ENCODE results near the gene RGS17. TPM values are rescaled to one million over a fixed set of nuclear protein-coding genes. Genes with fewer than 3 reads are reported as not detected.

RGS17 gene
- total RNA-seq, 4 donors from 2014 or later: 2.4 to 6.2 (median 3.5) TPM

GRCh38 chr6:153032255-153032882 lies 98.7 kb downstream of the RGS17 start:
- no peak for TF ChIP-seq CTCF (IDR thresholded peaks at IDR 0.05; ENCODE audit: low read depth)

- no peak for TF ChIP-seq CTCF (IDR thresholded peaks at IDR 0.05; ENCODE audit: low read depth)
These were observed 99.6 kb downstream of the RGS17 start for GRCh38 chr6:153031335-153031955.

GRCh38 chr6:153028963-153029362 lies 102.1 kb downstream of the RGS17 start:
- no peak for TF ChIP-seq CTCF (IDR thresholded peaks at IDR 0.05; ENCODE audit: low read depth)

GRCh38 chr6:153028286-153028685 lies 102.8 kb downstream of the RGS17 start:
- TF ChIP-seq CTCF (IDR thresholded peaks at IDR 0.05; ENCODE audit: low read depth): no peak

GRCh38 chr6:153027480-153027879 lies 103.6 kb downstream of the RGS17 start:
- no peak for TF ChIP-seq CTCF (IDR thresholded peaks at IDR 0.05; ENCODE audit: low read depth)

GRCh38 chr6:153024709-153025017 lies 106.4 kb downstream of the RGS17 start:
- no peak for TF ChIP-seq CTCF (IDR thresholded peaks at IDR 0.05; ENCODE audit: low read depth)

- TF ChIP-seq CTCF (IDR thresholded peaks at IDR 0.05; ENCODE audit: low read depth): no peak
These were observed 106.9 kb downstream of the RGS17 start for GRCh38 chr6:153023977-153024708.

All from subcutaneous adipose tissue (tissue), 4 donors.